ENCODE measurements around the gene NABP1. TPM values are rescaled to one million over a fixed set of nuclear protein-coding genes. Genes with fewer than 3 reads are reported as not detected.

NABP1 gene
- total RNA-seq, 1 donor from 2014 or later: 13.0 TPM

DNA sequence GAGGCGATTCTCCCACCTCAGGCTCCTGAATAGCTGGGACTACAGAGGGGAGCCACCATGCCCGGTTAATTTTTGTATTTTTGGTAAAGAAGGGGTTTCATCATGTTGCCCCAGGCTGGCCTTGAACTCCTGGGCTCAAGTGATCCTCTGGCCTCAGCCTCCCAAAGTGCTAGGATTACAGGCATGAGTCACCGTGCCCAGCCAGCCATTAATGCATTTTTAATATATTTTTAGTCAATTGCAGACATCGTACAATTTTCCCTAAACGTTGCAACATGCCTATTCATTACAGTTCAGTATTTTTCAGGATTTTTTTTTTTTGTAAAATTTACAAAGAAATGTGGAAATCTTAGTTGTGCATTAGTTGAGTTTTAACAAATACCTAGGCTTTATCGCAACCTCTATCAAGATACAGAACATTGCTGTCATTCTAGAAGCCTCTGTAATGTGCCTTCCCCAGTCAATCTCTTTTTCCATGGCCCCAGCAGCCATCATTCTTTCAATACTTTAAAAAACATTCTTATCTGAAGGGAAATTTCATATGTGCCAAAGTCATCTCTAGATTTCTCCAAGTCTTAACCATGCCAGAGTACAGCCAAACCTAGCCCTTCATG, 14.7 kb downstream of the NABP1 start:
- Mint-ChIP-seq H3K36me3 (ENCODE audit: unreplicated experiment) (no peaks in the 10 kb centered on the region), H3K27ac (ENCODE audit: unreplicated experiment) (no peak overlapping the region), H3K4me1 (ENCODE audit: low read depth, unreplicated experiment) (peaks cover 2% of the 10 kb centered on the region), H3K27me3 (ENCODE audit: unreplicated experiment) (peaks cover 4% of the 10 kb centered on the region), H3K4me3 (ENCODE audit: unreplicated experiment) (no peak overlapping the region), H3K9me3 (ENCODE audit: unreplicated experiment) (no peaks in the 10 kb centered on the region)
- no peak for DNase-seq
- TF ChIP-seq, protein P1, sequence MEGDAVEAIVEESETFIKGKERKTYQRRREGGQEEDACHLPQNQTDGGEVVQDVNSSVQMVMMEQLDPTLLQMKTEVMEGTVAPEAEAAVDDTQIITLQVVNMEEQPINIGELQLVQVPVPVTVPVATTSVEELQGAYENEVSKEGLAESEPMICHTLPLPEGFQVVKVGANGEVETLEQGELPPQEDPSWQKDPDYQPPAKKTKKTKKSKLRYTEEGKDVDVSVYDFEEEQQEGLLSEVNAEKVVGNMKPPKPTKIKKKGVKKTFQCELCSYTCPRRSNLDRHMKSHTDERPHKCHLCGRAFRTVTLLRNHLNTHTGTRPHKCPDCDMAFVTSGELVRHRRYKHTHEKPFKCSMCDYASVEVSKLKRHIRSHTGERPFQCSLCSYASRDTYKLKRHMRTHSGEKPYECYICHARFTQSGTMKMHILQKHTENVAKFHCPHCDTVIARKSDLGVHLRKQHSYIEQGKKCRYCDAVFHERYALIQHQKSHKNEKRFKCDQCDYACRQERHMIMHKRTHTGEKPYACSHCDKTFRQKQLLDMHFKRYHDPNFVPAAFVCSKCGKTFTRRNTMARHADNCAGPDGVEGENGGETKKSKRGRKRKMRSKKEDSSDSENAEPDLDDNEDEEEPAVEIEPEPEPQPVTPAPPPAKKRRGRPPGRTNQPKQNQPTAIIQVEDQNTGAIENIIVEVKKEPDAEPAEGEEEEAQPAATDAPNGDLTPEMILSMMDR (IDR thresholded peaks at IDR 0.05; ENCODE audit: partially characterized antibody, unreplicated experiment): no peak

DNA sequence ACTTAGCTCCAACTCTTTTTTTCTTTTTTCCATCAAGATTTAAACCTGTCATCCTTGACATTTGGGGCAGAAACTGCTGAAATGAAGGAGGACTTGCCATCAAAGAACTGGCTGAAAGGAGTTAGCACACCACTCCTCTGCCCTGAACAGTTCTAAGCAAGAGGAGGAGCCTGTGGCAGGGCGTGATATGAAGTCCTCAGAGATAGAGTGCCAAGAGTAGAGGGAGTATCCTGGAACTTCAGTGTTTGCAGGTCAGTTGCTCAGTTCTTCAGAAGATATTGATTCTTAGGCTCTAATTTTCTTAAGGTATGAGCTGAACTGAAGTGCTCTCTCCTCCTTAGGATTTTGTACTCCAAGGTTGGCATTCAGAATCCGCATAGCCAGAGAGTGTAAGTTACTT, 15.2 kb downstream of the NABP1 start:
- Mint-ChIP-seq H3K27ac (ENCODE audit: unreplicated experiment) (no peak overlapping the region), H3K36me3 (ENCODE audit: unreplicated experiment) (no peaks in the 10 kb centered on the region), H3K4me1 (ENCODE audit: low read depth, unreplicated experiment) (peaks cover 2% of the 10 kb centered on the region), H3K27me3 (ENCODE audit: unreplicated experiment) (peaks cover 4% of the 10 kb centered on the region), H3K4me3 (ENCODE audit: unreplicated experiment) (no peak overlapping the region), H3K9me3 (ENCODE audit: unreplicated experiment) (no peaks in the 10 kb centered on the region)
- DNase-seq: no peak
- TF ChIP-seq, protein P1 (IDR thresholded peaks at IDR 0.05; ENCODE audit: partially characterized antibody, unreplicated experiment): no peak

DNA sequence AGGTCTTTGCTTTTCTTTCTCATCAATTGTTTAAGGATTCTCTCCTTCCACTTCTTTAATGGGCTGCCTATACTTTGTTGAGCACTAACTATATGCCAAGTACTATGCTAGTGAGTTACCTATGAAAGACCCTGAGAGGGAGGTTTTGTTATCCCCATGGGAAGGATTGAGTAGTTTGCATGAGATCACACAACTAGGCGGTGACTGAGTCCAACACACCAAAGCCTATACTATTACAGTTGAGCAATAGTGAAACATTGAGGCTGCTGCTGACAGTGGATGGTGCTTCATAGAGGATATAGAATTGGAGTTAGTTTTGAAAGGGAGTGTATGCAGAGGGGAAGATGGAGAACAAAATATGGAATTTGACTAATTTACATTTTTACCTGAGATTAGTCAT, 15.8 kb downstream of the NABP1 start:
- TF ChIP-seq, protein P1 (IDR thresholded peaks at IDR 0.05; ENCODE audit: partially characterized antibody, unreplicated experiment): no peak
- Mint-ChIP-seq H3K4me3 (ENCODE audit: unreplicated experiment) (no peak overlapping the region), H3K27me3 (ENCODE audit: unreplicated experiment) (peaks cover 4% of the 10 kb centered on the region), H3K9me3 (ENCODE audit: unreplicated experiment) (no peaks in the 10 kb centered on the region), H3K27ac (ENCODE audit: unreplicated experiment) (no peak overlapping the region), H3K36me3 (ENCODE audit: unreplicated experiment) (no peaks in the 10 kb centered on the region), H3K4me1 (ENCODE audit: low read depth, unreplicated experiment) (peaks cover 2% of the 10 kb centered on the region)
- DNase-seq: no peak

DNA sequence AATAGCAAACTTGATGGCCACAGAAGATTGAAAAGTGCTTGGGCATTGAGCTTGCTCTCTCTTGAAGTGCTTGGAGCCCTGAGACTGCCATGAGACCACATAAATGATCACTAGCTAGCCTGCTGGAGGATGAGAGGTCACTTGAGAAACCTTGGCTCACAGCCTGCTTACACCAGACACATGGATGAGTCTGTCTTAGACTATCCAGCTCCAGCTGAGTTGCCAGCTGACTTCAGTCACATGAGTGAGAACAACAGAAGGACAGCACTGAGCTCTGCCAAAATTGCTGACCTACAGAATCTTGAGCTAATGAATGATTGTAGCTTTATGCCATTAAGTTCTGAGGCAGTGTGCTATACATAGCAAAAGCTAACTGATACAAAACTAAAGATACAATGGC, 18.1 kb downstream of the NABP1 start:
- DNase-seq: no peak
- TF ChIP-seq, protein P1 (IDR thresholded peaks at IDR 0.05; ENCODE audit: partially characterized antibody, unreplicated experiment): no peak
- Mint-ChIP-seq H3K36me3 (ENCODE audit: unreplicated experiment) (no peaks in the 10 kb centered on the region), H3K4me1 (ENCODE audit: low read depth, unreplicated experiment) (peaks cover 3% of the 10 kb centered on the region), H3K9me3 (ENCODE audit: unreplicated experiment) (no peaks in the 10 kb centered on the region), H3K27me3 (ENCODE audit: unreplicated experiment) (peaks cover 4% of the 10 kb centered on the region), H3K27ac (ENCODE audit: unreplicated experiment) (no peak overlapping the region), H3K4me3 (ENCODE audit: unreplicated experiment) (no peak overlapping the region)

DNA sequence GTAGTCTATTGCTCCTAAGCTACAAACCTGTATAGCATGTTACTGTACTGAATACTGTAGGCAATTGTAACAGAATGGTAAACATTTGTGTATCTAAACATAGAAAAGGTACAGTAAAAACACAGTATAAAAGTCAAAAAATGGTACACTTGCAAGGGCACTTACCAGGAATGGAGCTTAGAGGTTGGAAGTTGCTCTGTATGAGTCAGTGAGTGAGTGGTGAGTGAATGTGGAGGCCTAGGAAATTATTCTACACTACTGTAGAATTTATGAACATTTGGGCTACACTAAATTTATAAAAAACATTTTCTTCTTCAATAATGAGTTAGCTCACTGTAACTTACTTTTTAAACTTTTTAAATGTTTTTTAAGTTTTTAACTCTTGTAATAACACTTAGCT, 19.0 kb downstream of the NABP1 start:
- Mint-ChIP-seq H3K27ac (ENCODE audit: unreplicated experiment) (no peak overlapping the region), H3K4me3 (ENCODE audit: unreplicated experiment) (no peak overlapping the region), H3K27me3 (ENCODE audit: unreplicated experiment) (peaks cover 4% of the 10 kb centered on the region), H3K9me3 (ENCODE audit: unreplicated experiment) (peaks cover 3% of the 10 kb centered on the region), H3K4me1 (ENCODE audit: low read depth, unreplicated experiment) (peaks cover 7% of the 10 kb centered on the region), H3K36me3 (ENCODE audit: unreplicated experiment) (no peaks in the 10 kb centered on the region)
- TF ChIP-seq, protein P1 (IDR thresholded peaks at IDR 0.05; ENCODE audit: partially characterized antibody, unreplicated experiment): no peak
- no peak for DNase-seq
